Nephron (organoid): ENCODE results near the gene TIAL1.

ENCODE experiments used
- H3K27ac Mint-ChIP-seq, 3 experiments: 2 replicates each; pipeline ENCODE4 v1.8.0; 2020; ENCODE audit warnings: mixed read lengths in 3 of 3, mild to moderate bottlenecking in 2 of 3, moderate library complexity in 1 of 3
- H3K27me3 Mint-ChIP-seq: 2 replicates; pipeline ENCODE4 v1.8.0; 2021; ENCODE audit warnings: low read depth, mild to moderate bottlenecking, moderate library complexity, mixed read lengths
- H3K36me3 Mint-ChIP-seq: 2 replicates; pipeline ENCODE4 v1.8.0; 2020; ENCODE audit warnings: low read depth, mixed read lengths
- H3K4me1 Mint-ChIP-seq: 2 replicates; pipeline ENCODE4 v1.8.0; 2020; ENCODE audit warnings: mixed read lengths
- H3K4me3 Mint-ChIP-seq, 3 experiments: 2 replicates each; pipeline ENCODE4 v1.8.0; 2020; ENCODE audit warnings: mild to moderate bottlenecking in 3 of 3, mixed read lengths in 3 of 3, moderate library complexity in 2 of 3
- H3K9me3 Mint-ChIP-seq: 2 replicates; pipeline ENCODE4 v1.8.0; 2020; ENCODE audit warnings: mixed read lengths
- CTCF ChIP-seq, 3 experiments: fragments of 200-600 bp; sonication (generic); IDR thresholded peaks; one replicate each; pipeline ENCODE4 v1.5.0; 2021; ENCODE audit warnings: antibody characterized with exemption in 3 of 3; ENCODE audit not compliant: unreplicated experiment in 3 of 3

The TIAL1 gene

GRCh38 chr10:119542357-119542987 lies 54.3 kb downstream of the TIAL1 start, which contains the start of gene RGS10:
Gene RGS10 (minus strand): TSS chr10:119542719. CDS start chr10:119542638, 81 bp downstream.
- peaks cover 38% of the 10 kb centered on the region for H3K4me1 Mint-ChIP-seq
- H3K36me3 Mint-ChIP-seq = no peaks in the 10 kb centered on the region
- H3K27me3 Mint-ChIP-seq = peaks cover 80% of the 10 kb centered on the region
- no peak for TF ChIP-seq CTCF (IDR thresholded peaks at IDR 0.05; ENCODE audit: unreplicated experiment in 3 of 3)
- H3K9me3 Mint-ChIP-seq = no peaks in the 10 kb centered on the region
- peak within 1 kb of the TSS; percentile 91 to 93 (median 91) for H3K4me3 Mint-ChIP-seq
- peak within 1 kb of the TSS in 2 of 3 experiments; percentile 59 to 89 for H3K27ac Mint-ChIP-seq

GRCh38 chr10:119541459-119542356 lies 55.1 kb downstream of the TIAL1 start:
- Mint-ChIP-seq H3K27me3 (peaks cover 80% of the 10 kb centered on the region), H3K4me3 (peak overlapping the region; percentile 71 to 88 (median 82)), H3K4me1 (peaks cover 41% of the 10 kb centered on the region)

GRCh38 chr10:119541046-119541445 lies 55.7 kb downstream of the TIAL1 start:
- no peak for TF ChIP-seq CTCF (IDR thresholded peaks at IDR 0.05; ENCODE audit: unreplicated experiment in 3 of 3)
- Mint-ChIP-seq H3K27me3 (peaks cover 84% of the 10 kb centered on the region), H3K4me1 (peaks cover 44% of the 10 kb centered on the region), H3K36me3 (no peaks in the 10 kb centered on the region), H3K4me3 (peak overlapping the region; percentile 71 to 88 (median 82)), H3K27ac (no peak overlapping the region), H3K9me3 (no peaks in the 10 kb centered on the region)

More at GRCh38 chr10:119541459-119542356, 55.1 kb downstream of the TIAL1 start:
- TF ChIP-seq CTCF (IDR thresholded peaks at IDR 0.05; ENCODE audit: unreplicated experiment in 3 of 3) = no peak
- Mint-ChIP-seq H3K9me3 (no peaks in the 10 kb centered on the region), H3K27ac (no peak overlapping the region), H3K36me3 (no peaks in the 10 kb centered on the region)

GRCh38 chr10:119540038-119540437 lies 56.7 kb downstream of the TIAL1 start:
- Mint-ChIP-seq H3K27me3 (peaks cover 80% of the 10 kb centered on the region), H3K27ac (no peak overlapping the region), H3K36me3 (no peaks in the 10 kb centered on the region), H3K4me3 (peak overlapping the region in 1 of 3 experiments; percentile 3), H3K9me3 (no peaks in the 10 kb centered on the region), H3K4me1 (peaks cover 50% of the 10 kb centered on the region)
- TF ChIP-seq CTCF (IDR thresholded peaks at IDR 0.05; ENCODE audit: unreplicated experiment in 3 of 3) = no peak

GRCh38 chr10:119539359-119539825 lies 57.4 kb downstream of the TIAL1 start:
- TF ChIP-seq CTCF (IDR thresholded peaks at IDR 0.05; ENCODE audit: unreplicated experiment in 3 of 3) = no peak
- Mint-ChIP-seq H3K27ac (no peak overlapping the region), H3K4me1 (peaks cover 49% of the 10 kb centered on the region), H3K4me3 (no peak overlapping the region), H3K27me3 (peaks cover 73% of the 10 kb centered on the region), H3K9me3 (no peaks in the 10 kb centered on the region), H3K36me3 (no peaks in the 10 kb centered on the region)
